Hepatic stellate cell (primary cell): ENCODE data around the gene ABCC1.
"Not testable (repeated sequence)": the region's sequence is repeated elsewhere in the genome, so short reads cannot be mapped to it uniquely, and the experiment has no call there.

Source experiments
- DNase-seq: peaks from one replicate; pipeline ENCODE4 v3.0.0; 2011; ENCODE audit warnings: low spot score

The ABCC1 gene

GRCh38 chr16:16141141-16141540 is 191.7 kb downstream of the ABCC1 start:
- no peak for DNase-seq

DNA sequence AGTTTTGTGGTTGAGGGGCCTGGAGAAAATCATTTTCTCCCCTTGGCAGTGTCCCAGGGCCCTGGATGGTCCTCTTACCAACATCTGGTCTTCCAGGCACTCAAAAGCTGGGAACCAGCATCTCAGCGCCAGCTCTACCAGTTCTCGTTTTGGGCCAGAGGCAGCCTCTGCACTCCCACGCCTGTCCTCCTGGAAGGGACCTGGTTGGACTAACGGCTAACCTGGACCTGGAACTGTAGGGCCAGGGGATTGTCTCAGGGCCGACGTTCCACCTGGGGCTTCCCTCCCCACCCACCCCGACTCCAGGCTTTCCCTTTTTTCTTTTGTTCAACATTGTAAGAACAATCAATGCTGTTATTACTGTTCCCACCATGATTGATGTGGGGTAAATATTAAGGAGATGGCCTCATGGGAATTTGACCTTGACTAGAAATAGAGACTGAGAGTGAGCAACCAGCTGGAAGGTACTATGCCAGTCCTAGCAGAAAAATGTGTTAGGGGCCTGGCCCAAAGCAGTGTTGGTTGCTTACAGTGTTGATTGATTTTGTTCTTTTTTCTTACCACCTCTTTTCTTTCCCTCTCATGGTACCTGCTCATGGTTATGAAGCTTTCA is 192.5 kb downstream of the ABCC1 start:
- no peak for DNase-seq

GRCh38 chr16:16143038-16143763 is 193.8 kb downstream of the ABCC1 start:
- DNase-seq: no peak

GRCh38 chr16:16143931-16144330 is 194.5 kb downstream of the ABCC1 start:
- no peak for DNase-seq

DNA sequence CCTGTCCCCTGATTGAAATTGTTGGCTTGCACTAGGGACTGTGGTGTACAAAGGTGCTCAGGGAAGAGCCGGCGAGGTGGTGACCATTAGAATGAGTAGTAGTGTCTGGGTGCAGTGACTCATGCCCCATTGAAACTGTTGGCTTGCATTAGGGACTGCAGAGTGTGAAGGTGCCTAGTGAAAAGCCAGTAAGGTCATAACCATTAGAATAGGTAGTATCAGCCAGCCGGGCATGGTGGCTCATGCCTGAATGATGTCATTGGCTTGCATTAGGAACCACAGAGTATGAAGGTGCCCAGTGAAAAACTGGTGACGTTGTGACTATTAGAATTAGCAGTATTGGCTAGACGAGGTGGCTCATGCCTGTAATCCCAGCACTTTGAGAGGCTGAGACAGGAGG is 195.0 kb downstream of the ABCC1 start:
- DNase-seq: no peak

- DNase-seq: no peak
Measured at GRCh38 chr16:16145286-16145685, 195.9 kb downstream of the ABCC1 start.

GRCh38 chr16:16146380-16147315 is 197.2 kb downstream of the ABCC1 start:
- no peak for DNase-seq

- no peak for DNase-seq
Measured at GRCh38 chr16:16147316-16147999, 198.0 kb downstream of the ABCC1 start.

DNA sequence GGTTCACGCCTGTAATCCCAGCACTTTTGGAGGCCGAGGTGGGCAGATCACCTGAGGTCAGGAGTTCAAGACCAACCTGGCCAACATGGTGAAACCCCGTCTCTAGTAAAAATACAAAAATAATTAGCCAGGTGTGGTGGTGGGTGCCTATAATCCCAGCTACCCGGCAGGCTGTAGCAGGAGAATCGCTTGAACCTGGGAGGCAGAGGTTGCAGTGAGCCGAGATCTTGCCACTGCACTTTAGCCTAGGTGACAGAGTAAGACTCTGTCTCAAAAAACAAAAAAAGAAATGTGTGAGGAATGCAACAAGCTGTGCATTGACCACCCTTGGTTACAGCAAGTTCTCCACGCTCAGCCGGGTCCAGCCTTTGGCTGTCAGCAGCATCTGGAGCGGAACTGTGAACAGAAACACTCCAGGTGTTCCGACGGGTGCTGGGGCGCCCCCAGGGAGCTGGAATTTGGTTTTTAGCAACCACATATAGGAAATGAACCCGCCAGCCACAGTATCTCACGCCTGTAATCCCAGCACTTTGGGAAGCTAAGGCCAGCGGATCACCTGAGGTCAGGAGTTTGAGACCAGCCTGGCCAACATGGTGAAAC is 198.7 kb downstream of the ABCC1 start:
- DNase-seq: not testable (repeated sequence)

DNA sequence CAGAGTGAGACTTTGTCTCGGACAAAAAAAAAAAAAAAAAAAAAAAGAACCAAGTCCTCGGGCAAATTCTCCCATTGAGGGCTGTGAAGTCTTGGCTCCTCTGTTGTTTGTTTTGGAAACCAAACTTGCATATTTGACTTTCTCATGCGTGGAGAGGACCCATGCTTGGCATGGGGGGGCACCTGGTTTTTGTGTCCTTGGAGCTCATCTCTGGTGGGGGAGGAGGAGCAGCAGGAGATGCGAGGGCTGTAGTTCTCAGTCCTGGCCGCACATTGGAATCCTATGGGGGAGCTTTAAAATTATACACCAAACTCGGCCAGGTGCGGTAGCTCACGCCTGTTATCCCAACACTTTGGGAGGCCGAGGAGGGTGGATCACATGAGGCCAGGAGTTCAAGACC is 199.3 kb downstream of the ABCC1 start:
- no peak for DNase-seq

GRCh38 chr16:16149710-16150116 is 200.3 kb downstream of the ABCC1 start:
- DNase-seq: no peak

DNA sequence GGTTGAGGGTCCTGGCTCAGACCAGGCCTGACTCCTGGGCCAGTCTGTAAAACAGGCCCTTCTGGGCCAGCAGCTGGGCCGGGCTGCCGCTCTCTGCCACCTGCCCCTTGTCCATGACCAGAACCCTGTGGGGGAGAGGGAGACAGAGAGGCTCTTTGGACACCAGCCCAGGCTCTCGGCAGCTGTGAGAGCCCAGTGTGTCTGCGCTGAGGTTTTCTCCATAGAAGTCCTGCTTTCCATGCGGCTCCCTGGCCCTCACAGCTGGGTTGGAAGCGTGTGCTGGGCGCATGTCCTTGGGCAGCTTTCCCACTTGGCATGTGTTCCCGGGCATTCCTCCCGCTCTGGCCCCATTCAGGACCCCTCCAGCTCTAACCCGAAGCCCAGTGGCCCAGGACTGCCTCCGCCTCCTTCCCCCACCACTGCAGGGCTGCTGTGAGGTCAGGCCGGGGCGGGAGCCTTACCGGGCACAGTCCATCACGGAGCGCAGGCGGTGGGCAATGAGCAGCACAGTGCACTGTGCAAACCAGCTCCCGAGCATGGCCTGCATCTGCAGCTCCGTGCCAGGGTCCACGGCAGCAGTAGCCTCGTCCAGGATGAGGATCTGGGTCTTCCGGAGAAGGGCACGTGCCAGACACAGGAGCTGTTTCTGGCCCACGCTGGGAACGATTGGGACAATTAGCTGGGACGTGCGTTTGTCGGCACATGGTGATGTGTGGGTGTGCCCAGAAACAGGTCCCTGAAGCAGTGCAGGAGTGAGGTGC is 200.9 kb downstream of the ABCC1 start:
- peak; percentile 46 for DNase-seq

DNA sequence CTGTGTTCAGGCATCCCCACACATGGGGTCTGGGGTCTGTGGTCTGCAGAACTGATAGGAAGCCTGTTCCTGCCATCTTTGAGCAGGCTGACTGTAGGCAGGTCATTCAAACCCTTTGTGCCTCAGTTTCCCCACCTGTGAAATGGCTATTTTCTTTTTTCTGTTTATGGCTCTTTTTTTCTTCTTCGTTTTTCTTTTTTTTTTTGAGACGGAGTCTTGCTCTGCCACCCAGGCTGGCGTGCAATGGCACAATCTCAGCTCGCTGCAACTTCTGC is 201.4 kb downstream of the ABCC1 start:
- DNase-seq: no peak

DNA sequence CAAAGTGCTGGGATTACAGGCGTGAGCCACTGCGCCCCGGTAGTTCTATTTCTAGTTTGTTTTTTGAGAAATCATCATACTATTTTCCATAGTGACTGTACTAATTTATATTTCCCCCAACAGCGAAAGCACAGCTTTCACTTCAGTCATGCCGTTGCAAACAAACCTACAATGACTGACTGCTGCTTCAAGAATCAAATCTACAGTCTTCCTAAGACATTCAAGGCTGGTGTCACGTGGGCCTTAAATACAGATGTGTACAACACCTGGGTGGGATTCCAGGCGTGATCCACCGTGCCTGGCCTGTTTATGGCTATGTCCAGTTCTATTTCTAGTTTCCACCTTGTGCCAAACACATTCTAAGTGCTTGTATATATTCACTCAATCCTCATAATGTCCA is 201.9 kb downstream of the ABCC1 start:
- no peak for DNase-seq

- DNase-seq: not testable (repeated sequence)
Measured at GRCh38 chr16:16153000-16153399, 203.6 kb downstream of the ABCC1 start.

DNA sequence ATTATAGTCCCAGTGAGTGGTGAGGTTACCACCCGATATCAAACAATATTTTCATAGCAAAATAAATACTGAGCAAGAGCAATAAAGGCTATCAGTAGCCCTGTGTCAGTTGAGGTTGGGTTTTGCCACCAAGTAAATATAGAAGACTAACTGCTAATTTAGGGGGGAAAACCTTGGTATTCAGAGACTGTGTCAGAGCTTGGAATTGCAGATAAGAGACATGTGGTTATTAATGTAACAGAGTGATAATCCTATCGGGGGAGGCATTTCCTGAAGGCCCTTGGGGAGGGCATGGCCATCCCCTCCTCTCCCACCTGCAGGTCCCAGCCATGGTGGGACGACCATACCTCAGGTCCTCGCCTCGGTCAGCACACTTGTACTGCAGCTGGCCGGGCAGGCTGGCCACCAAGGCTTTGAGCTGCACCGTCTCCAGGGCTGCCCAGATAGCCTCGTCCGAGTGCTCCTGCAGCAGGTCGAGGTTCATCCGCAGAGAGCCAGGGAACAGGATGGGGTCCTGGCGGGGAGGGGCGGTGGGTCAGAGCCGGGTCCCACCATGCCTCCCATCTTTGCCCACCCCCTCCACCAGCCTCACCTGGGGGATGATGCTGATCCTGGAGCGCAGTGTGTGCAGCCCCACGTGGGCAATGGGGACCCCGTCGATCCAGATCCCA is 205.0 kb downstream of the ABCC1 start:
- no peak for DNase-seq

DNA sequence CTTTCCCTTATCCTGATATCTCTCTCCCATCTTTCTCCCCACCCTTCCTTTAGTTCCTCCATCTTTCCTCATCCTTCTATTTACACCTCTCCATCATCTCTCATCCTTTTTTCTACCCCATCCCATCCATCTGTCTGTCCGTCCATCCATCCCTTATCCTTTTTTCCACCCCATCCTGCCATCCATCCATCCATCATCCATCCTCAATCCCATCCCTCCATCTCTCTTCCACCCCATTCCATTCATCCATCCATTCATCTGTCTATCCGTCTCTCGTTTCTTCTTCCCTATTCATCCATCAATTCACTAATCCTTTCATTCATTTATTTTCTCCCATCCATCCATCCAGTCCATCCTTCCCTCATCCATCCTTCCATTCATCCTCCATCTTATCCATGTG is 205.8 kb downstream of the ABCC1 start:
- no peak for DNase-seq

- DNase-seq: no peak
Measured at GRCh38 chr16:16157166-16157565, 207.8 kb downstream of the ABCC1 start.

DNA sequence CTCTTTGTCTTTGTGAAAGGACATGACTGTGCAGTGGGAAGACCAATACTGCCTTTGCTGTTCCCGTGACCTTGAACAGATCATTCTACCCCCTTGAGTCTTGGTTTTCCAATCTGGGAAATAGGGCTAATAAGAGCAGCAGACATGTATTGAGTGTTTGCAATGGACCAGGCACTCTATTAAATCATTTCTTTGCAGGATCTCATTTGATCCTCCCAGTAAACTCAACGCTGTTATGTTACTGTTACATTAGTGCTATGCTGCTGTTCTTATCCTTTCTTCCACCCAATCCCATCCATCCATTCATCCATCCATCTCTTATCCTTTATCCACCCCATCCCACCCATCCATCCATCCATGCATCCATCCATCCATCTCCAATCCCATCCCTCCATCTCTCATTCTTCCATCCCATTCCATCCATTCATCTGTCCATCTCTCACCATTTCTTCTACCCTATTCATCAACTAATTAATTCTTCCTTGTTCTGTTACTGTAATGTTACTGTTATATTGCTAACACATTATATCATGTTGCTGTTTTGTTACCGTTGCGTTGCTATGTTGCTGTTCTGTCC is 208.8 kb downstream of the ABCC1 start:
- DNase-seq: no peak

- no peak for DNase-seq
Measured at GRCh38 chr16:16158741-16159374, 209.4 kb downstream of the ABCC1 start.
